Inflammatory macrophage treated with lipopolysaccharide for 1 hour (primary cell): ENCODE data around the gene NAT9.

Experiments used
- DNase-seq, 2 donors: peaks; one replicate each; pipeline ENCODE4 v3.0.0-alpha.2; 2020 to 2022

NAT9 gene

GRCh38 chr17:74804683-74805082, 28.5 kb upstream of the NAT9 start:
- no peak for DNase-seq

- DNase-seq: no peak
These were observed 27.8 kb upstream of the NAT9 start for GRCh38 chr17:74803971-74804370.

GRCh38 chr17:74803388-74803930, 27.3 kb upstream of the NAT9 start:
- no peak for DNase-seq

GRCh38 chr17:74801896-74802295, 25.8 kb upstream of the NAT9 start:
- no peak for DNase-seq

- DNase-seq: no peak
These were observed 24.4 kb upstream of the NAT9 start for GRCh38 chr17:74800531-74800930.

GRCh38 chr17:74799097-74799496, 23.0 kb upstream of the NAT9 start:
- no peak for DNase-seq

GRCh38 chr17:74798239-74798707, 22.1 kb upstream of the NAT9 start:
- DNase-seq: no peak

- no peak for DNase-seq
These were observed 21.7 kb upstream of the NAT9 start for GRCh38 chr17:74797824-74798223.

- no peak for DNase-seq
These were observed 20.7 kb upstream of the NAT9 start for GRCh38 chr17:74796866-74797265.

- no peak for DNase-seq
These were observed 20.1 kb upstream of the NAT9 start for GRCh38 chr17:74796211-74796610.

GRCh38 chr17:74795327-74796020, 19.3 kb upstream of the NAT9 start:
- DNase-seq: no peak

- DNase-seq: no peak
These were observed 16.5 kb upstream of the NAT9 start for GRCh38 chr17:74792586-74793105.

- DNase-seq: peak; percentile 87 to 95
These were observed 14.3 kb upstream of the NAT9 start for GRCh38 chr17:74790161-74791058.

GRCh38 chr17:74786431-74787055, 10.4 kb upstream of the NAT9 start:
- DNase-seq: peak; percentile 78 to 91

- no peak for DNase-seq
These were observed 9.8 kb upstream of the NAT9 start for GRCh38 chr17:74785981-74786360.

GRCh38 chr17:74785096-74785980, 9.2 kb upstream of the NAT9 start:
- DNase-seq: no peak

GRCh38 chr17:74784125-74784810, 8.1 kb upstream of the NAT9 start:
- DNase-seq: no peak

GRCh38 chr17:74782571-74782970, 6.4 kb upstream of the NAT9 start:
- DNase-seq: peak in 1 of 2 donors; percentile 35

- peak; percentile 31 to 50 for DNase-seq
These were observed 4.5 kb upstream of the NAT9 start for GRCh38 chr17:74780443-74781238.

GRCh38 chr17:74779948-74780400, 3.8 kb upstream of the NAT9 start:
- DNase-seq: peak; percentile 94 to 99
